Thyroid gland (tissue), 4 donors: ENCODE measurements around the gene RAC2.

Source experiments
- CTCF ChIP-seq, 6 experiments: fragments of 200-600 bp in 3 of 6; fragments of 450-650 bp in 3 of 6; sonication (generic) in 3 of 6; IDR thresholded peaks; one replicate each; pipeline ENCODE4 v1.5.1; 2016 to 2019; ENCODE audit warnings: antibody characterized with exemption in 6 of 6, mild to moderate bottlenecking in 2 of 6, inconsistent platforms in 1 of 6, moderate library complexity in 1 of 6
- POLR2A ChIP-seq, 2 donors: fragments of 450-650 bp; IDR thresholded peaks; one replicate each; pipeline ENCODE4 v1.6.1; 2017; ENCODE audit warnings: antibody characterized with exemption in 2 of 2, mild to moderate bottlenecking in 2 of 2, moderate library complexity in 1 of 2

DNA sequence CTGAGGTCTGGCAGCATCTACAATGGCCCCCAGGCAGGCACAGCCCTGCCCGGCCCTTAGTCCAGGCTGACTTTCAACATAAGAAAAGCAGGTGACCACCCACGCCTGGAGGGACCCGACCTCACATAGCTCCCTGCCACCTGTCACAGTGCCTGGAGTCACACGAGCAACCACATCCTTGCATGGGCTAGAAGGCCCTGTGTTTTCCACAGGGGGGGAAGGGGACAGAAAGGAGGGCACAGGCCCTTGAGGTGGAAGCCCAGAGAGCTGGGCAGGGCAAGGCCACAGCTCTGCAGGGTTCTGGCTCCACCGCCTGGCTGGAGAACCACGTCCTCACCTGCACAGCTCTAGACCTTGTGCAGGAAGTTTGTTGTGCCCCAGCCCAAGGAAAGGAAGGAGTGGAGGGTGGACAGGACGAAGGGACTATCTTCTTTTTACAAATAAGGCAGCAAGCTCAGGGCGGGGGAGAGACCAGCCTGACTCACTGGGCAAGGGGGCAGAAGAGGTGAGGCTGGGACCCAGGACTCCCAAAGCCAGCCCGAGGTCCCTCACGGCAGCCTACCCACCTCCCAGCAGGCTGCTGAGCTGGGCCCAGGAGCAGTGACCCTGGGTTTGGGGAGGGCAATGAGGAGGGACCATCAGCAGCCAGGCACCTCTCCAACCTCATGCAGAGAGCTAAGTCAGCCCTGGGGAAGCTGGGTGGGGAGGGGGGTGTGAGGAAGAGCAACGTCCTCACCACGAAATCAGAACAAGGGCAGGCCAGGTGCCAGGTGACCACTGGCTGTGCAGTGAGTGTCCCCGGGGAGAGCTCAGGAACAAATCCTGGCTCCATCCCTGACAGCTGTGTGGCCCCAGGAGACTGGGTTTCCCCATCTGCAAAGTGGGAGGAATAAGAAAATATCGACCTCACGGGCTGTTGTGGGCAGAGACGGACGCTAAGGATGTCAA is 60.4 kb downstream of the RAC2 start:
- TF ChIP-seq CTCF (IDR thresholded peaks at IDR 0.05) (no peak), POLR2A (IDR thresholded peaks at IDR 0.05) (no peak)
